IMR-90 (cell line): Measurements from ENCODE around the gene SPSB4.

Experiments used
- BHLHE40 ChIP-seq: fragments of 150-350 bp; IDR thresholded peaks from 2 replicates; pipeline ENCODE4 v1.6.1; 2016; ENCODE audit warnings: mild to moderate bottlenecking, low read depth, low read length
- CEBPB ChIP-seq: IDR thresholded peaks from 2 replicates; pipeline ENCODE4 v1.6.1; 2012; ENCODE audit warnings: low read depth, low read length, improper control_type of control experiment
- CTCF ChIP-seq: conservative IDR thresholded peaks from 2 replicates; pipeline ENCODE4 v1.5.1; 2012; ENCODE audit warnings: mild to moderate bottlenecking, low read depth, low read length, improper control_type of control experiment
- ELK1 ChIP-seq: fragments of 150-350 bp; IDR thresholded peaks from 2 replicates; pipeline ENCODE4 v1.6.1; 2016; ENCODE audit warnings: low read depth, mild to moderate bottlenecking, low read length, moderate library complexity, borderline replicate concordance
- MAFK ChIP-seq: IDR thresholded peaks from 2 replicates; pipeline ENCODE4 v1.6.1; 2012; ENCODE audit warnings: low read depth, low read length, improper control_type of control experiment
- MAZ ChIP-seq: IDR thresholded peaks from 2 replicates; pipeline ENCODE4 v1.6.1; 2012; ENCODE audit warnings: low read depth, mild to moderate bottlenecking, low read length, improper control_type of control experiment, moderate library complexity, borderline replicate concordance
- MXI1 ChIP-seq: IDR thresholded peaks from 2 replicates; pipeline ENCODE4 v1.6.1; 2012; ENCODE audit warnings: low read depth, mild to moderate bottlenecking, low read length, moderate library complexity, borderline replicate concordance
- POLR2A ChIP-seq: IDR thresholded peaks from 2 replicates; pipeline ENCODE4 v1.6.1; 2012; ENCODE audit warnings: mild to moderate bottlenecking, low read depth, low read length
- RAD21 ChIP-seq: IDR thresholded peaks from 2 replicates; pipeline ENCODE4 v1.6.1; 2012; ENCODE audit warnings: low read length, improper control_type of control experiment
- RCOR1 ChIP-seq: IDR thresholded peaks from 2 replicates; pipeline ENCODE4 v1.6.1; 2012; ENCODE audit warnings: mild to moderate bottlenecking, low read length, improper control_type of control experiment; ENCODE audit not compliant: insufficient replicate concordance
- RFX5 ChIP-seq: IDR thresholded peaks from 2 replicates; pipeline ENCODE4 v1.8.0; 2012; ENCODE audit warnings: low read depth, mild to moderate bottlenecking, low read length, moderate library complexity
- SMC3 ChIP-seq: fragments of 150-350 bp; IDR thresholded peaks from 2 replicates; pipeline ENCODE4 v1.6.1; 2016; ENCODE audit warnings: low read depth, mild to moderate bottlenecking, antibody characterized with exemption, low read length, moderate library complexity
- USF2 ChIP-seq: fragments of 150-350 bp; IDR thresholded peaks from 2 replicates; pipeline ENCODE4 v1.6.1; 2017; ENCODE audit warnings: mild to moderate bottlenecking, antibody characterized with exemption, low read length, low read depth

- TF ChIP-seq CTCF (no peak), BHLHE40 (no peak), RAD21 (no peak), POLR2A (no peak), MXI1 (no peak), RCOR1 (no peak), CEBPB (no peak), USF2 (no peak), MAFK (no peak), ELK1 (no peak), RFX5 (no peak), SMC3 (no peak), MAZ (no peak)
Measured at GRCh38 chr3:141126661-141127343, 75.7 kb downstream of the SPSB4 start.
